HG03342 (cell line): ENCODE data around the gene MAD1L1.

Experiments used
- ATAC-seq: cut with Tn5 transposase; IDR thresholded peaks from one replicate; pipeline ENCODE4 v1.9.1; 2021; ENCODE audit warnings: mild to moderate bottlenecking, moderate library complexity; ENCODE audit not compliant: unreplicated experiment

Gene MAD1L1

GRCh38 chr7:2181077-2181854 lies 51.5 kb downstream of the MAD1L1 start:
- no peak for ATAC-seq

- ATAC-seq: no peak
These were observed 52.7 kb downstream of the MAD1L1 start for GRCh38 chr7:2180081-2180480.

GRCh38 chr7:2175514-2175913 lies 57.2 kb downstream of the MAD1L1 start:
- ATAC-seq: no peak

- no peak for ATAC-seq
These were observed 57.7 kb downstream of the MAD1L1 start for GRCh38 chr7:2175091-2175490.

DNA sequence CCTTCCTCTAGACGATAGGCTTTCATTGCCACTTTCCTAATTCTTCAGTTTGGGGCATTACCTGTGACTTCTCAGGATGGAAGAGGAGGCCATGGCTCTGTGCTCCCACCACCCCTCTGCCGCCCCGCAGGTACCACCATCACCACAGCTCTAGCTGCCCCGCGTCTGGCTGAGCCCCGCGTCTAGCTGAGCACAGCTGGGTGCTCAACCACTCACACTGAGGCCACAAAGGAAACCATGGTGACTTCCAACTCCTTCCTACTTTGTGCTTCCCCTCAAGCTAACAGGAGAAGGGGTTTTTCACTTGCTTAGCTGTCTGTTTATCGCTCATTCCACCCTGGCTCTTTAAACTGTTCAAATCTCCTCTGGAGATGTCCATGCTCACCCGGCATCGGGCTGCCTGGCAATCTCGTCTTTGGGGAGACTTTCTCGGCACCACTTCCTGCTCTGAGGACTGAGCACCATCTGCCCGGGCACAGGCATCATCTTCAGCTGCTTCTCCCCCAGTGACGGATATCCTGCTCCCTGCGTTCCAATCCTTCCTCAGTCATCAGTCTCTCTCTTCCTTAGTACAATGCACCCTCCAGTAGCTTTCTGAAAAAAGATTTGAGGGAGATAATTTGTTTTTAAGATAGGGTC lies 59.4 kb downstream of the MAD1L1 start:
- ATAC-seq: no peak

DNA sequence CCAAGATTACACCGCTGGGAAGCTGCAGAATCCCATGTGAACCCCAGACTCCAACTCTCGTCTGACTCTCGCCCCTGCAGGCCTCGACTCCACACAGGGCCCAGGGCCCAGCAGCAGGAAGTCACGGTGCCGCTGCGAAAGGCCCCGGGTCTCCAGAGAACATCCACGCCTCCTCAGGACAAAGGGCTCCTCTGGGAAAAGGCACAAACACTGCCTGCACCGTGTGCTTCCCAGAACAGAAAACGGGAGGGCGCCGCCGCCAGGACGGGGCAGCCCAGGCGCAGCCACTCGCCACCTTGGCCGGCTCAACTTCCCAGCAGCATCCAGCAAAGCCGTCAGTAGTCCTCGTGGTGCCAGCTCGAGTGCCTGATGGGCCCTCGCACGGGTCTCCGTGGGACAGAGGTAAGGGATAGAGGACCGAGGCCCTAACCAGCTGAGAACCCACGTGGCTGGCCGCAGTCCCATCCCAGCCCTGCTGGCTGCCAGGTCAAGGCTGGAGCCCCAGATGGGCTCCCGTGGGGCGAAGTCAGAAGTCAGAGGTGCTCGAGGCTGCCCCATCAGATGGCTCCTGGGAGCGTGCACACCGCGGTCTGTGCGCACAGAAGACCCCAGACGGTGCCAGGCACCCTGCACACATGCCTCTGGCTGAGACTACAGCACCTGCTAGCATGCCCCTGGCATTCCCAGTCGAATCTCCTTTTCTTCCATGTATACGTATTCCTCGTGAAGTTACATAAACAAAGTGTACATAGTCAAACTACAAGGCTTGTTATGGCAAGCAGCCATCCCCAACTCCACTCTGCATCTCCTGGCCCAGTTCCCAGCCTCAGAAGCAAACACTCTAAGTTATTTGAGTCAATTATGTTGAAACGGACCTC lies 60.2 kb downstream of the MAD1L1 start:
- no peak for ATAC-seq

DNA sequence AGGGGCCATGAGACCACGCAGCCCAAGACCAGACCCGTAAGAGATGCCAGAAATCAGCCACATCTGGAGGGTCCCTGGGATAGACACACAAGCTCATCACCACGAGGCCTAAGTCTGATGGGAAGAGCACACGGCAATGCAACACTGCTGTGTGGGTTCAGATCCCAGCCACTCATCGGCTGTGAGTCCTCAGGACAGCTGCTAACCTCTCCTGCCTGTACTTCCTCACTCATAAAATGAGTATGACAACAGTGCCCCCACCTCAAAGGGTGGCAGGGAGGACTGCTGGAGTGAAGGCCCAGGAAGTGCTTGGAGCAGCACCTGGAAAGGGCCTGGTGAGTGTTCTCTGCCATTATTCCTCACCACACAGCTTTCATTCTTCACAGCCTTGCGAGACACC lies 60.9 kb downstream of the MAD1L1 start:
- ATAC-seq: no peak

DNA sequence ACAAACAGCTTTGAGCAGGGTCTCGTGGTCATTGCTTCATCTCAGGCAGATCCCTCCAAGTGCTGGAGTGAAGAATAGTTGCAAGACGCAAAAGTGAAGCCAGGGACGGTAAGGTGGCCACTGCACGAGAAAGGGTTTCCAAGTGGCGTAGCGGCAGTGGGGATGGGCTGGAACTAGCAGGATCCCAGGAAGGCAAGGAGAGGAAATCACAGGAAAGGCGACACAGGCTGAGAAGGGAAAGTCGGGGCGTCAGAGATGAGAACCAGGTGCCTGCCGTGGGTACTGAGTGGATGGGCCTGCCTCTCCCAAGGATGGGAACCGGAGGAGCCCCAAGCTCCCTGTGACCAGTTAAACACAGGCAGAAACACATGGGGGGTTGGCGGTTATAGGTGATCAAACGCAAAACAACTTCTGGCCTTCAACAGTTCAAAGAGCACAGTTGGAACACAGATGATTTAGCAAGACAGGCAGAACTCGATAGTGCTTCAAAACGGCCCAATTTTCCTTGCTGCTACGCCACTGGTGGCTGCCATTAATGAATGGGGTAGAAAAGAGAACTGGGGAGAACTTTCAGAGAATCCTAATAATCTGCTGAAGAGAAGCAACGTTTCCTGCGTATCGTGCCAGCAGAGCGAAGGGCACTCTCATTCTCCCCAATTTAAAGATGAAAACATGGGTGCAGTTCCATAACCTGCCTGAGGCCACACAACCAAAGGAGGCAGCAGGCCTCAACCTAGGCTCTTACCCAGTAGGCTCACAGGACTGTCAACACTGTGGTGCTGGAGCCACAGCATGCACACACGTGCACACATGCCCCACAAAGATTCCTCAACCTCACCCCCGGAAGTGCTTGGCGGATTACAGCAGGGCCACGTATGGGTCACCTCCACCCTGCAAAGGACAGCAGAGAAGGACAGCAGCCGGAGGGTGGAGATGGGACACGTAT lies 61.9 kb downstream of the MAD1L1 start:
- no peak for ATAC-seq

- ATAC-seq: no peak
These were observed 62.7 kb downstream of the MAD1L1 start for GRCh38 chr7:2169923-2170575.

DNA sequence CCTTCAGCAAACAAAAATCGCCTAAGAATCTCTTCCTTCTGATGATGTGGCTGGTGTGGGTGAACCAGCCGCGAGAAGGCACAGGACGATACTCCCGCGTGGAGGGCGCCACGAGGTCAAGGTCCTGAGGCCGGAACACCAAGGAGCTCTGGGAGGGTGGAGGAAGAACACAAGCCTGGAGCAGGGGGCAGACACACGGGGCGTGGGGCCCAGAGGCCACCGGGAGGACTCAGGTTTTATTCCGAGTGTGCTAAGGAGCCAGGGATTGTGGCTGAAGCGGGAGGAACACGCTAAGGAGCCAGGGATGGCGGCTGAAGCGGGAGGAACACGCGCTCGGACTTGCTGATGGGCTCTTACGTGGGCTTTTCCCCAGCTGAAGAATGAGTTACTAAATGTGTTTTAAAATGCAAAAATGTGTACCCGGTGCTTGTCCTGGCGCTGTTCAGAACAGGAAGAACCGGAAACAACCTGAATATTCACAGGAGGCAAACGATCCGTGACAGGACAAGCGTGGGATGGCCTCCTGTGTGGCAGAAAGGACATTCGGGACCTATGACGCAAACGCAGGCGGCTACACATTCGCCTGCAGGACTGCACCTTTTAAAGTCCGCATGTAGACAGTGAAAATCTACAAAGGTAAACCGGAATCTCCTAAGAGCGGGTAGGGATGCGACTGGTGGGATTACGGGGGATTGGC lies 64.0 kb downstream of the MAD1L1 start:
- ATAC-seq: no peak

DNA sequence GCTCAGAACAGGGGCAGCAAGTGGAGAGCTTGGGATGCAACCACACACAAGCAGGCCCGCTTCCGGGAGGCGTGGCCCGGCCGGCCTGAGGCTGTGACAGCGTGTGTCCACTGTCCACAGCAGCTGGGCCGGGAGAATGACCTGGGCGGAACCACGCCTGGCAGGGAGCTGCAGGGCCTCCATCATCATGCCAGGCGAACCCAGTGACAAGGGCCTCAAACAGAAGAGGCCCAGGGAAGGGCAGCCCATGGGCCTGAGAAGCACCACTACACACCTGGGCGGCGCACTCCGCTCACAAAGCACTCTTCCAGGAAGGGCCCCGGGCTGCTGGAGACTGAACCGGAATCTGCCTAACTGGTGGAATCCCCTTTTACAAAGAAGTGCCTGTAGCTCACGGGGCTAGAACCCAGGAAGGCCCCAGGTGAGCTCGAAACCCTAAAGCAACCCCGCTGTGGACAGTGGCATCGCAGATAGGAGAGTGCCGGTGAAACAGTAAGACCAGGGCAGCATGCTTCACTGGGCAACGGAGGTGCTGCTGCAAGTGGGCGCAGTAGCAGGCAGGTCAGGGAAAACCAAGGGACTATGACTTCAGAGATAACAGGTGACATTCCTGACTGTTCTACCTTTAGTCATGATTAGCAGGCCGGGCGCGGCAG lies 66.0 kb downstream of the MAD1L1 start:
- no peak for ATAC-seq

GRCh38 chr7:2165610-2166594 lies 66.8 kb downstream of the MAD1L1 start:
- ATAC-seq: peak; percentile 98

DNA sequence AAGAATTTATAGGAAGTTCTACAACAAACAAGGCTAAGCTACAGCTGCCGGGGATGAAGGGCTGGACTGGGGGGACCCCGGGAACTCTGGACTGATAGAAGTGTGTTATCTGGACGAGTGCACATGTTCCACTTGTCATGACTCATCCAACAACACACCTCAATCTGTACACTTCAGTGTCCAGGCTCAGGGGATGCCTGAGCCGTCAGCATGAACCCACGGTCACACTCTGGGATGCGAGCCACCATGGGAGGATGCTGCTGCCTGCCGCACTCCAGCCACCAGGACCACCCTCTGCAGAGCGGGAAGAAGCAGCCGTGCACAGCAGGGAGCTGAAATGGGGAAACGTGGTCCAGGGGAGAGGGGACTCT lies 67.5 kb downstream of the MAD1L1 start:
- no peak for ATAC-seq

- no peak for ATAC-seq
These were observed 68.1 kb downstream of the MAD1L1 start for GRCh38 chr7:2164646-2165045.

- ATAC-seq: no peak
These were observed 68.9 kb downstream of the MAD1L1 start for GRCh38 chr7:2163600-2164555.

GRCh38 chr7:2162959-2163358 lies 69.8 kb downstream of the MAD1L1 start:
- ATAC-seq: no peak
